Panc1 (cell line): Measurements from ENCODE around the gene CCDC71. TPM values are rescaled to one million over a fixed set of nuclear protein-coding genes. Genes with fewer than 3 reads are reported as not detected.

Experiments
- ATAC-seq: fragments of 200-7000 bp; cut with Tn5 transposase; 2 replicates; pipeline ENCODE4 v1.9.1; 2020; ENCODE audit warnings: mild to moderate bottlenecking, moderate library complexity
- BruUV-seq: library from RNA; stranded (reverse); fragments of 400-500 nt; replicated peaks from 2 replicates; lab custom pipeline; 2021; lab: Mats Ljungman, UMichigan
- CTCF ChIA-PET: fragments of 300-600 bp; sonication (Branson Sonifier 250); formaldehyde crosslinking; loops from one replicate; lab custom pipeline; 2022; ENCODE audit warnings: antibody characterized with exemption; lab: Charles Lee
- POLR2A ChIA-PET: fragments of 300-600 bp; sonication (Branson Sonifier 250); formaldehyde crosslinking; loops from one replicate; lab custom pipeline; 2022; ENCODE audit warnings: antibody characterized with exemption; lab: Charles Lee
- DNase-seq: peaks from one replicate; pipeline ENCODE4 v3.0.0-alpha.2; 2010; ENCODE audit warnings: low read depth, low spot score
- H3K27ac ChIP-seq: 2 replicates; pipeline ENCODE4 v1.5.1; 2011; ENCODE audit warnings: mild to moderate bottlenecking, low read length, inconsistent platforms
- H3K27me3 ChIP-seq: fragments of 200-500 bp; sonication (Bioruptor generic); 2 replicates; pipeline ENCODE4 v1.6.0; 2014; ENCODE audit warnings: low read length, inconsistent platforms; ENCODE audit not compliant: control insufficient read depth, insufficient read depth
- H3K36me3 ChIP-seq: fragments of 200-500 bp; sonication (Bioruptor generic); 2 replicates; pipeline ENCODE4 v1.5.1; 2014; ENCODE audit warnings: inconsistent platforms, mild to moderate bottlenecking, low read length, moderate library complexity; ENCODE audit not compliant: control insufficient read depth, insufficient read depth
- H3K4me1 ChIP-seq: 2 replicates; pipeline ENCODE4 v1.5.1; 2011; ENCODE audit warnings: inconsistent platforms, mild to moderate bottlenecking, low read length, moderate library complexity; ENCODE audit not compliant: control insufficient read depth, insufficient read depth
- H3K4me3 ChIP-seq, 2 experiments: 2 replicates each; pipeline ENCODE4 v1.5.1; 2011 to 2012; ENCODE audit warnings: low read depth in 2 of 2, low read length in 2 of 2, mild to moderate bottlenecking in 2 of 2, inconsistent platforms in 1 of 2, moderate library complexity in 1 of 2
- H3K9me3 ChIP-seq: fragments of 200-500 bp; sonication (Bioruptor generic); 2 replicates; pipeline ENCODE4 v1.5.1; 2014; ENCODE audit warnings: low read depth, mild to moderate bottlenecking, inconsistent platforms, low read length, moderate library complexity; ENCODE audit not compliant: control insufficient read depth, insufficient read depth
- POLR2AphosphoS5 ChIP-seq: IDR thresholded peaks from 2 replicates; pipeline ENCODE4 v1.6.1; 2012; ENCODE audit warnings: mild to moderate bottlenecking, low read depth, low read length, moderate library complexity
- SIN3A ChIP-seq: IDR thresholded peaks from 2 replicates; pipeline ENCODE4 v1.6.1; 2012; ENCODE audit warnings: low read depth, mild to moderate bottlenecking, low read length, moderate library complexity, borderline replicate concordance; ENCODE audit not compliant: insufficient read depth
- TCF7L2 ChIP-seq: IDR thresholded peaks from 2 replicates; pipeline ENCODE4 v1.6.1; 2011; ENCODE audit warnings: mild to moderate bottlenecking, low read depth, low read length, inconsistent platforms
- in situ Hi-C: cut with HindIII; loops from 2 replicates; pipeline ENCODE4 v1.10.0; 2016; ENCODE audit warnings: low sequenced_read_pairs, low pct_unique_long_range_greater_than_20kb
- intact Hi-C: fragments of 100-400 bp; cut with micrococcal nuclease; formaldehyde crosslinking; loops from one replicate; pipeline ENCODE4 v1.10.0; 2022; ENCODE audit not compliant: unreplicated experiment
- total RNA-seq: library from RNA; stranded (reverse); gene quantifications from one replicate; pipeline ENCODE4 v1.2.1, GENCODE V29; 2021; ENCODE audit not compliant: unreplicated experiment
- TF ChIP-seq, protein P1 (sequence below): fragments of 450-650 bp; IDR thresholded peaks from 2 replicates; pipeline ENCODE4 v1.5.1; 2017; ENCODE audit warnings: mild to moderate bottlenecking
- TF ChIP-seq, protein P2 (sequence below), 2 experiments: IDR thresholded peaks; 2 replicates each; pipeline ENCODE4 v1.6.1; 2011 to 2012; ENCODE audit warnings: low read depth in 2 of 2, control low read depth in 1 of 2, low read length in 1 of 2, mild to moderate bottlenecking in 1 of 2, moderate library complexity in 1 of 2; ENCODE audit not compliant: insufficient read depth in 1 of 2

CCDC71 gene
- total RNA-seq, 1 experiment from 2014 or later = 14.1 TPM

DNA sequence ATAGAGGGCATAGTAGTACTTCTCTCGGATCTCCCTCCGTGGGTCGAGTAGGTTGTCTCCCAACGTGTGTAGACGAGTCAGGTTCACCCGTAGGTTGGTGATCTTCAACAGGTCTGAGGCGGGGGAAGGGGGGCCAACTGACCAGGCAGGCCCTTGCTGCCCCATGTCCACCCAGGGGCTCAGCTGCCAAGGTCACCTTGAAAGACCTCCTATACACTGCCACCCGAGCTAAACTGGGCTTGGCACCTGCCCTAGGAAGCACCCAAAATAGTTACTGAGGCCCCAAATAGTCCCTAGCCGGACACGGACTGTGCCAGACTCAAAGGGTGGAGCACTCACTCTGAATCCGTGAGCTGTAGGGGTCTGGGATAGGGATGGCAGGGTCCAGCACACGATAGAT is 35.1 kb downstream of the CCDC71 start:
- ATAC-seq (no peak), DNase-seq (no peak)
- no peak overlapping the region for H3K4me3 ChIP-seq
- CTCF ChIA-PET = no interaction called here
- no peaks in the 10 kb centered on the region for H3K27me3 ChIP-seq
- peaks cover 12% of the 10 kb centered on the region for H3K4me1 ChIP-seq
- POLR2A ChIA-PET = no interaction called here
- in situ Hi-C loops = no loop called here
- TF ChIP-seq TCF7L2 (no peak), SIN3A (no peak), POLR2AphosphoS5 (no peak)
- TF ChIP-seq, protein P1, sequence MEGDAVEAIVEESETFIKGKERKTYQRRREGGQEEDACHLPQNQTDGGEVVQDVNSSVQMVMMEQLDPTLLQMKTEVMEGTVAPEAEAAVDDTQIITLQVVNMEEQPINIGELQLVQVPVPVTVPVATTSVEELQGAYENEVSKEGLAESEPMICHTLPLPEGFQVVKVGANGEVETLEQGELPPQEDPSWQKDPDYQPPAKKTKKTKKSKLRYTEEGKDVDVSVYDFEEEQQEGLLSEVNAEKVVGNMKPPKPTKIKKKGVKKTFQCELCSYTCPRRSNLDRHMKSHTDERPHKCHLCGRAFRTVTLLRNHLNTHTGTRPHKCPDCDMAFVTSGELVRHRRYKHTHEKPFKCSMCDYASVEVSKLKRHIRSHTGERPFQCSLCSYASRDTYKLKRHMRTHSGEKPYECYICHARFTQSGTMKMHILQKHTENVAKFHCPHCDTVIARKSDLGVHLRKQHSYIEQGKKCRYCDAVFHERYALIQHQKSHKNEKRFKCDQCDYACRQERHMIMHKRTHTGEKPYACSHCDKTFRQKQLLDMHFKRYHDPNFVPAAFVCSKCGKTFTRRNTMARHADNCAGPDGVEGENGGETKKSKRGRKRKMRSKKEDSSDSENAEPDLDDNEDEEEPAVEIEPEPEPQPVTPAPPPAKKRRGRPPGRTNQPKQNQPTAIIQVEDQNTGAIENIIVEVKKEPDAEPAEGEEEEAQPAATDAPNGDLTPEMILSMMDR = no peak
- TF ChIP-seq, protein P2, sequence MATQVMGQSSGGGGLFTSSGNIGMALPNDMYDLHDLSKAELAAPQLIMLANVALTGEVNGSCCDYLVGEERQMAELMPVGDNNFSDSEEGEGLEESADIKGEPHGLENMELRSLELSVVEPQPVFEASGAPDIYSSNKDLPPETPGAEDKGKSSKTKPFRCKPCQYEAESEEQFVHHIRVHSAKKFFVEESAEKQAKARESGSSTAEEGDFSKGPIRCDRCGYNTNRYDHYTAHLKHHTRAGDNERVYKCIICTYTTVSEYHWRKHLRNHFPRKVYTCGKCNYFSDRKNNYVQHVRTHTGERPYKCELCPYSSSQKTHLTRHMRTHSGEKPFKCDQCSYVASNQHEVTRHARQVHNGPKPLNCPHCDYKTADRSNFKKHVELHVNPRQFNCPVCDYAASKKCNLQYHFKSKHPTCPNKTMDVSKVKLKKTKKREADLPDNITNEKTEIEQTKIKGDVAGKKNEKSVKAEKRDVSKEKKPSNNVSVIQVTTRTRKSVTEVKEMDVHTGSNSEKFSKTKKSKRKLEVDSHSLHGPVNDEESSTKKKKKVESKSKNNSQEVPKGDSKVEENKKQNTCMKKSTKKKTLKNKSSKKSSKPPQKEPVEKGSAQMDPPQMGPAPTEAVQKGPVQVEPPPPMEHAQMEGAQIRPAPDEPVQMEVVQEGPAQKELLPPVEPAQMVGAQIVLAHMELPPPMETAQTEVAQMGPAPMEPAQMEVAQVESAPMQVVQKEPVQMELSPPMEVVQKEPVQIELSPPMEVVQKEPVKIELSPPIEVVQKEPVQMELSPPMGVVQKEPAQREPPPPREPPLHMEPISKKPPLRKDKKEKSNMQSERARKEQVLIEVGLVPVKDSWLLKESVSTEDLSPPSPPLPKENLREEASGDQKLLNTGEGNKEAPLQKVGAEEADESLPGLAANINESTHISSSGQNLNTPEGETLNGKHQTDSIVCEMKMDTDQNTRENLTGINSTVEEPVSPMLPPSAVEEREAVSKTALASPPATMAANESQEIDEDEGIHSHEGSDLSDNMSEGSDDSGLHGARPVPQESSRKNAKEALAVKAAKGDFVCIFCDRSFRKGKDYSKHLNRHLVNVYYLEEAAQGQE (IDR thresholded peaks at IDR 0.05; ENCODE audit: insufficient read depth in 1 of 2, low read depth in 2 of 2, low read length in 1 of 2) = no peak
- no peak overlapping the region for H3K27ac ChIP-seq
- intact Hi-C loops = no loop called here
- no TSS peak for BruUV-seq
- no peaks in the 10 kb centered on the region; the same call in 1 of the 2 replicates for H3K36me3 ChIP-seq
- H3K9me3 ChIP-seq = no peaks in the 10 kb centered on the region

DNA sequence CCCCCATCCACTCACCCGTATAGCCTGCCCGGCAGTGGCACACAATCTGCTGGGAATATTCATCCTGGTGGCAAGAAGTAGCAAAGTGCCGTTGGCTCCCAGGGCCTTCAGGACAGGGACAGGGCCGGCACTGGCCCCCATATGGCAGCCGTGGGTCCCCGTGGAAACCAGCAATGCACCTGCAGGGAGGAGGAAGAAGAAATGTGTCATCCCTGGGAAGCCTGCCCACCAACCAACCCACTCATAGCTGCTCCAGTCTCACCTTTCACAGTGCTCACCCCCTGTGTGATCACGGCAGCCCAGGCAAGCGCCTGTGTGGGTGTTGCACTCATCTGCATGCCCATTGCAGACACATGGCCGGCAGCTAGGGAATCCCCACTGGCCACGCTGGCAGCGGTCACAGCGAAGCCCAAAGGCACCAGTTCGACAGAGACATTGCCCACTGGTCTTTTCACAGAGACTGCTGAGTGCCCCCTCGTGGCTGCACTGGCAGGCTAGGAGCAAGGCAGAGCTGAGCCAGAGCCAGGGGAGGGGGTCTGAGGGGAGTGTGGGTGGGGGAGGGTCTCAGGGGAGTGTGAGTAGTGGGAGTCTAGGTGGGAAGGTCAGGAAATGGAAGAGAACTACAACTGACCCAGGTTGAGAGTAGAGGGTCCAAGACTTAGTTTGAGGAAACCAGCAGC is 41.0 kb downstream of the CCDC71 start:
- H3K9me3 ChIP-seq = no peaks in the 10 kb centered on the region
- H3K4me1 ChIP-seq = no peaks in the 10 kb centered on the region; the same call in 1 of the 2 replicates
- H3K27ac ChIP-seq = no peak overlapping the region
- H3K4me3 ChIP-seq = no peak overlapping the region
- ChIA-PET CTCF (no interaction called here), POLR2A (no interaction called here)
- no peaks in the 10 kb centered on the region; the same call in 1 of the 2 replicates for H3K36me3 ChIP-seq
- no peaks in the 10 kb centered on the region for H3K27me3 ChIP-seq
- no TSS peak for BruUV-seq
- DNase-seq = no peak
- intact Hi-C loops = no loop called here
- ATAC-seq = no peak
- in situ Hi-C loops = no loop called here
- TF ChIP-seq POLR2AphosphoS5 = no peak
- TF ChIP-seq, protein P1 = no peak
- TF ChIP-seq SIN3A = no peak
- TF ChIP-seq TCF7L2 = no peak
- TF ChIP-seq, protein P2 (IDR thresholded peaks at IDR 0.05; ENCODE audit: insufficient read depth in 1 of 2, low read depth in 2 of 2, low read length in 1 of 2) = no peak
